Activated B cell treated with CpG ODN at 0.5 μM for 24 hours (primary cell): ENCODE data around the gene PARK7. TPM values are rescaled to one million over a fixed set of nuclear protein-coding genes. Genes with fewer than 3 reads are reported as not detected.

ENCODE experiments used
- ATAC-seq: fragments of 200-7000 bp; cut with Tn5 transposase; one replicate; pipeline ENCODE4 v1.10.0; 2021; ENCODE audit warnings: low read depth, mild to moderate bottlenecking, moderate library complexity
- CTCF ChIA-PET: fragments of 350-600 bp; sonication (Branson Sonifier 250); formaldehyde crosslinking; loops from one replicate; lab custom pipeline; 2021; ENCODE audit warnings: antibody characterized with exemption; lab: Charles Lee
- POLR2A ChIA-PET: fragments of 350-600 bp; sonication (Branson Sonifier 250); formaldehyde crosslinking; loops from one replicate; lab custom pipeline; 2021; ENCODE audit warnings: antibody characterized with exemption; lab: Charles Lee
- DNase-seq: peaks from one replicate; pipeline ENCODE4 v3.0.0; 2022
- H3K27ac Mint-ChIP-seq: one replicate; pipeline ENCODE4 v1.8.0; 2020; ENCODE audit warnings: mixed read lengths
- H3K27me3 Mint-ChIP-seq: one replicate; pipeline ENCODE4 v1.8.0; 2021; ENCODE audit warnings: mixed read lengths
- H3K36me3 Mint-ChIP-seq: one replicate; pipeline ENCODE4 v1.8.0; 2021; ENCODE audit warnings: low read depth, mixed read lengths
- H3K4me1 Mint-ChIP-seq: one replicate; pipeline ENCODE4 v1.8.0; 2021; ENCODE audit warnings: mixed read lengths
- H3K4me3 Mint-ChIP-seq: one replicate; pipeline ENCODE4 v1.8.0; 2020; ENCODE audit warnings: mild to moderate bottlenecking, mixed read lengths
- H3K9me3 Mint-ChIP-seq: one replicate; pipeline ENCODE4 v1.8.0; 2020; ENCODE audit warnings: mixed read lengths
- CTCF ChIP-seq: fragments of 200-600 bp; IDR thresholded peaks from one replicate; pipeline ENCODE4 v1.8.0; 2022; ENCODE audit warnings: antibody characterized with exemption, mild to moderate bottlenecking
- intact Hi-C: fragments of 100-400 bp; cut with micrococcal nuclease; formaldehyde crosslinking; loops from one replicate; pipeline ENCODE4 v1.15.1; 2024
- total RNA-seq: library from RNA; stranded (reverse); gene quantifications from 2 replicates; pipeline ENCODE4 v1.2.3, GENCODE V29; 2022

Gene PARK7
- total RNA-seq, 1 donor from 2014 or later = 242 TPM

GRCh38 chr1:7956218-7957032 is 5.1 kb upstream of the PARK7 start:
- Mint-ChIP-seq H3K9me3 (no peaks in the 10 kb centered on the region), H3K4me1 (peaks cover 34% of the 10 kb centered on the region), H3K36me3 (peaks cover 7% of the 10 kb centered on the region), H3K27ac (no peak overlapping the region), H3K27me3 (no peaks in the 10 kb centered on the region), H3K4me3 (no peak overlapping the region)
- ATAC-seq (no peak), DNase-seq (no peak)
- no peak for TF ChIP-seq CTCF
- POLR2A ChIA-PET = no interaction called here
- CTCF ChIA-PET = no interaction called here
- intact Hi-C loops = no loop called here

- intact Hi-C loops = loop anchor here (5.0 kb wide), 2 partner anchors 178 to 1568 kb away; partner anchors contain the start of genes ACOT7 and PER3
- no peak for ATAC-seq
These were observed 1.3 kb upstream of the PARK7 start for GRCh38 chr1:7960165-7960564.

GRCh38 chr1:7960867-7961215 is 670 bp upstream of the PARK7 start:
- ChIA-PET POLR2A (interaction anchor here (0.5 to 1.6 kb wide), 9 partner anchors 9 to 917 kb away, joined by 3 to 16 read pairs (median 4); partner anchors contain the start of genes ENO1 and TNFRSF9), CTCF (no interaction called here)
- H3K4me3 Mint-ChIP-seq = peak overlapping the region; percentile 94
- TF ChIP-seq CTCF = no peak
- peaks cover 36% of the 10 kb centered on the region for H3K36me3 Mint-ChIP-seq
- peaks cover 54% of the 10 kb centered on the region for H3K4me1 Mint-ChIP-seq
- intact Hi-C loops = loop anchor here (1.0 to 5.0 kb wide), 4 partner anchors 8 to 1569 kb away; partner anchors contain the start of genes ACOT7, PER3 and TNFRSF9
- no peaks in the 10 kb centered on the region for H3K9me3 Mint-ChIP-seq
- ATAC-seq (no peak), DNase-seq (no peak)
- peak overlapping the region; percentile 97 for H3K27ac Mint-ChIP-seq
- H3K27me3 Mint-ChIP-seq = no peaks in the 10 kb centered on the region

More at GRCh38 chr1:7960165-7960564, 1.3 kb upstream of the PARK7 start:
- ChIA-PET POLR2A (no interaction called here), CTCF (no interaction called here)
- no peak for DNase-seq
- no peak for TF ChIP-seq CTCF
- peak overlapping the region; percentile 94 for H3K4me3 Mint-ChIP-seq
- H3K9me3 Mint-ChIP-seq = no peaks in the 10 kb centered on the region
- peaks cover 30% of the 10 kb centered on the region for H3K36me3 Mint-ChIP-seq
- H3K27ac Mint-ChIP-seq = peak overlapping the region; percentile 97
- H3K4me1 Mint-ChIP-seq = peaks cover 51% of the 10 kb centered on the region
- no peaks in the 10 kb centered on the region for H3K27me3 Mint-ChIP-seq

DNA sequence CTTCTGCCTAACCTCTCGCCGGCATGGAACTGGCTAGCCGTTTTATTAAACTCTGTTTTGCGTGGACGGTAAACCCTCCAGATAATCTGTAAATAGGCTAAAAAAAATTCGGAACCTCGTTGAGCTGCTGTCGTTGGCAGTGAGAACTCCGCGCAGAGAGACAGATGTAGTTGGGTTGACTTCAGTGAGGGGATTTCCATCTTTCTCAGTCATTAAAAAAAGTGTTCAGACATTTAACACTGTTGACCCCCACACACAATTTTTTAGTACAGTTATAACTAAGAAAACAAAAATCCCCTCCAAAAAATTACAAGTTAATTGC is 464 bp downstream of the PARK7 start:
- Mint-ChIP-seq H3K36me3 (peaks cover 46% of the 10 kb centered on the region), H3K9me3 (no peaks in the 10 kb centered on the region), H3K27ac (peak overlapping the region; percentile 96), H3K4me3 (peak overlapping the region; percentile 94), H3K27me3 (no peaks in the 10 kb centered on the region), H3K4me1 (peaks cover 59% of the 10 kb centered on the region)
- no peak for TF ChIP-seq CTCF
- intact Hi-C loops = loop anchor here (5.0 kb wide), 2 partner anchors 180 to 1570 kb away; partner anchors contain the start of genes ACOT7 and PER3
- POLR2A ChIA-PET = interaction anchor here (0.5 to 1.6 kb wide), 9 partner anchors 13 to 887 kb away, joined by 3 to 16 read pairs (median 4); partner anchors contain the start of genes RERE, TNFRSF9 and VAMP3
- peak; percentile 11 for ATAC-seq
- CTCF ChIA-PET = no interaction called here
- DNase-seq = no peak
